Right lobe of liver (tissue), 6 donors: Measurements from ENCODE around the gene GNB4. TPM values are rescaled to one million over a fixed set of nuclear protein-coding genes. Genes with fewer than 3 reads are reported as not detected.

ENCODE experiments used
- ATAC-seq, 4 donors: fragments of 200-7000 bp; cut with Tn5 transposase; one replicate each; pipeline ENCODE4 v1.9.1; 2020; ENCODE audit warnings: mild to moderate bottlenecking in 4 of 4, moderate library complexity in 4 of 4
- DNase-seq, 3 donors: peaks; one replicate each; pipeline ENCODE4 v3.0.0-alpha.2; 2020
- H3K27ac ChIP-seq, 3 donors: fragments of 200-600 bp; one replicate each; pipeline ENCODE4 v1.8.0; 2022
- H3K27me3 ChIP-seq, 2 donors: fragments of 200-600 bp; one replicate each; pipeline ENCODE4 v1.8.0; 2022
- H3K36me3 ChIP-seq, 4 donors: fragments of 200-600 bp; sonication (generic) in 1 of 4; one replicate each; pipeline versions ENCODE4 v1.5.1 to v1.8.0; 2017 to 2022; ENCODE audit warnings: control low read depth in 1 of 4
- H3K4me1 ChIP-seq, 4 donors: fragments of 200-600 bp; sonication (generic) in 1 of 4; one replicate each; pipeline versions ENCODE4 v1.5.1 to v1.8.0; 2017 to 2022; ENCODE audit warnings: control low read depth in 1 of 4
- H3K4me3 ChIP-seq, 3 donors: fragments of 200-600 bp; one replicate each; pipeline ENCODE4 v1.8.0; 2022
- H3K9me3 ChIP-seq, 4 donors: fragments of 200-600 bp; sonication (generic) in 1 of 4; one replicate each; pipeline versions ENCODE4 v1.5.1 to v1.8.0; 2017 to 2022; ENCODE audit warnings: control low read depth in 1 of 4
- POLR2A ChIP-seq: fragments of 450-650 bp; IDR thresholded peaks from one replicate; pipeline ENCODE4 v1.6.1; 2017; ENCODE audit warnings: antibody characterized with exemption, mild to moderate bottlenecking
- WGBS: methylation state at CpG from one replicate; pipeline ENCODE4 v1.1.6; 2018; ENCODE audit warnings: low coverage, low lambda C conversion rate; ENCODE audit not compliant: insufficient coverage; ENCODE audit errors: missing lambda C conversion rate; 5-methylcytosine and 5-hydroxymethylcytosine counted together
- intact Hi-C, 2 donors: fragments of 100-400 bp; cut with DNase I; formaldehyde crosslinking; loops; one replicate each; pipeline versions ENCODE4 v1.11.2 to v1.14.1; 2022
- total RNA-seq, 6 experiments: library from RNA; depleted of rRNA in 2 of 6; stranded (reverse); fragments of >200 nt in 2 of 6; fragmentation: NEBNext Ultra II Directional in 3 of 6; extraction: Animal tissue kit (Norgen Biotek cat#: 25700) in 3 of 6; gene quantifications; one replicate each; pipeline versions ENCODE4 v1.1.0 to v1.2.4, GENCODE V29; 2016 to 2023
- TF ChIP-seq, protein P1 (sequence below), 4 donors: fragments of 200-600 bp in 3 of 4; fragments of 450-650 bp in 1 of 4; IDR thresholded peaks; one replicate each; pipeline versions ENCODE4 v1.5.1 to v1.8.0; 2016 to 2022; ENCODE audit warnings: antibody characterized with exemption in 4 of 4, mild to moderate bottlenecking in 2 of 4
- donor health status: DM: no; HTN: yes; CAD: no.
- donor health status: DM: no; HTN: no; CAD: no.
- donor health status: DM: no; HTN: no; CAD: no.
- donor health status: DM: no; HTN: yes; CAD: no.
- donor health status: DM: no; HTN: yes; CAD: no.

GNB4 gene
- total RNA-seq, 6 experiments from 2014 or later, result 2.9 to 9.5 (median 5.2) TPM

DNA sequence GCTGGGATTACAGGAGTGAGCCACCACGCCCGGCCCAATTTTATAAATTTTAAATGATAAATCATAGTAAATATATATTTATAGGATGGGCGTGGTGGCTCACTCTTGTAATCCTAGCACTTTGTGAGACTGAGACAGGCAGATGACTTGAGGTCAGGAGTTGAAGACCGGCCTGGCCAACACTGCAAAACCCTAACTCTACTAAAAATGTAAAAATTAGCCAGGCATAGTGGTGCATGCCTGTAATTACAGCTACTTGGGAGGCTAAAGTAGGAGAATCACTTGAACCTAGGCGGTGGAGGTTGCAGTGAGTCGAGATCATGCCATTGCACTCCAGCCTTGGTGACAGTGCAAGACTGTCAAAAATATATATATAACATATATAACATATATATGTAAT is 77.3 kb downstream of the GNB4 start:
- ATAC-seq, result no peak
- Histone ChIP-seq H3K27ac (no peak overlapping the region), H3K27me3 (no peaks in the 10 kb centered on the region), H3K36me3 (peaks cover 0 to 45% (median 4%) of the 10 kb centered on the region in 4 donors), H3K4me1 (no peaks in the 10 kb centered on the region), H3K4me3 (no peak overlapping the region), H3K9me3 (no peaks in the 10 kb centered on the region)
- 100% methylated on average over 6 of the region's 6 CpGs for WGBS
- intact Hi-C loops, result no loop called here
- TF ChIP-seq POLR2A, result no peak
- TF ChIP-seq, protein P1, sequence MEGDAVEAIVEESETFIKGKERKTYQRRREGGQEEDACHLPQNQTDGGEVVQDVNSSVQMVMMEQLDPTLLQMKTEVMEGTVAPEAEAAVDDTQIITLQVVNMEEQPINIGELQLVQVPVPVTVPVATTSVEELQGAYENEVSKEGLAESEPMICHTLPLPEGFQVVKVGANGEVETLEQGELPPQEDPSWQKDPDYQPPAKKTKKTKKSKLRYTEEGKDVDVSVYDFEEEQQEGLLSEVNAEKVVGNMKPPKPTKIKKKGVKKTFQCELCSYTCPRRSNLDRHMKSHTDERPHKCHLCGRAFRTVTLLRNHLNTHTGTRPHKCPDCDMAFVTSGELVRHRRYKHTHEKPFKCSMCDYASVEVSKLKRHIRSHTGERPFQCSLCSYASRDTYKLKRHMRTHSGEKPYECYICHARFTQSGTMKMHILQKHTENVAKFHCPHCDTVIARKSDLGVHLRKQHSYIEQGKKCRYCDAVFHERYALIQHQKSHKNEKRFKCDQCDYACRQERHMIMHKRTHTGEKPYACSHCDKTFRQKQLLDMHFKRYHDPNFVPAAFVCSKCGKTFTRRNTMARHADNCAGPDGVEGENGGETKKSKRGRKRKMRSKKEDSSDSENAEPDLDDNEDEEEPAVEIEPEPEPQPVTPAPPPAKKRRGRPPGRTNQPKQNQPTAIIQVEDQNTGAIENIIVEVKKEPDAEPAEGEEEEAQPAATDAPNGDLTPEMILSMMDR (IDR thresholded peaks at IDR 0.05), result no peak
- no peak for DNase-seq

DNA sequence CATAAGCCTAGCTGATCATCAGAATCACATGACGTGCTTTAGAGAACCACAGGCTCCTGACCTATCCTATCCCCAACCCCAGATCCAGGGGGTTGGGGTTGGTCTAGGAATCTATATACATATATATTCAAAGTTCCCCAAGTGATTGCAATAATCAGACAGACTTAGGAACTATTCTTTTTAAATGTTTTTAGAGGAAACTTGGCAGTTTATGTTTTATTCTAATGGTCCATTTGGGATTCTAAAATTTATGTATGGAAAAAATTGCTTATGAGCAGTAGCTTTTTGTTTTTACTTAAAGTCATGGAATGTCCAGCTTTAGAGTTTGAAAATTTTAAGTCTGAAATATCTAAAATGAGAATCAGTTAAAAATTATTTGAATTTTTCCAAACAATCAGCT is 81.6 kb downstream of the GNB4 start:
- DNase-seq (no peak), ATAC-seq (no peak)
- Histone ChIP-seq H3K36me3 (peaks cover 0 to 45% (median 8%) of the 10 kb centered on the region in 4 donors), H3K9me3 (no peaks in the 10 kb centered on the region), H3K4me1 (no peaks in the 10 kb centered on the region), H3K27ac (no peak overlapping the region), H3K27me3 (no peaks in the 10 kb centered on the region), H3K4me3 (no peak overlapping the region)
- WGBS, result 100% methylated on average over 1 of the region's 1 CpG
- TF ChIP-seq, protein P1 (IDR thresholded peaks at IDR 0.05), result no peak
- no peak for TF ChIP-seq POLR2A
- intact Hi-C loops, result no loop called here

GRCh38 chr3:179363332-179363731 is 87.9 kb downstream of the GNB4 start:
- H3K27ac ChIP-seq, result no peak overlapping the region
- no peak overlapping the region for H3K4me3 ChIP-seq
- no peak for DNase-seq
- peaks cover 0 to 72% (median 15%) of the 10 kb centered on the region in 4 donors for H3K36me3 ChIP-seq
- TF ChIP-seq, protein P1 (IDR thresholded peaks at IDR 0.05), result no peak
- TF ChIP-seq POLR2A, result no peak
- 95% methylated on average over 5 of the region's 5 CpGs for WGBS
- H3K27me3 ChIP-seq, result no peaks in the 10 kb centered on the region
- H3K9me3 ChIP-seq, result no peaks in the 10 kb centered on the region
- ATAC-seq, result no peak
- intact Hi-C loops, result no loop called here
- no peaks in the 10 kb centered on the region for H3K4me1 ChIP-seq

GRCh38 chr3:179355996-179356395 is 95.3 kb downstream of the GNB4 start:
- Histone ChIP-seq H3K4me1 (no peaks in the 10 kb centered on the region), H3K27ac (no peak overlapping the region), H3K4me3 (no peak overlapping the region), H3K36me3 (peaks cover 0 to 60% (median 15%) of the 10 kb centered on the region in 4 donors), H3K9me3 (no peaks in the 10 kb centered on the region), H3K27me3 (no peaks in the 10 kb centered on the region)
- 100% methylated on average over 1 of the region's 1 CpG for WGBS
- DNase-seq (no peak), ATAC-seq (no peak)
- TF ChIP-seq, protein P1 (IDR thresholded peaks at IDR 0.05), result no peak
- no peak for TF ChIP-seq POLR2A
- intact Hi-C loops, result no loop called here
